Esophagus squamous epithelium (tissue), 5 donors: ENCODE data around the gene LARP4B. TPM values are rescaled to one million over a fixed set of nuclear protein-coding genes. Genes with fewer than 3 reads are reported as not detected.

Experiments
- DNase-seq: peaks from one replicate; lab custom pipeline; 2025; lab: John Stamatoyannopoulos, UW
- H3K27ac ChIP-seq, 4 donors: fragments of 200-600 bp; sonication (generic); one replicate each; pipeline ENCODE4 v1.5.1; 2016 to 2019; ENCODE audit warnings: mild to moderate bottlenecking in 1 of 4
- H3K27me3 ChIP-seq, 4 donors: fragments of 200-600 bp; sonication (generic); 1 replicate in 3 of 4; 2 replicates in 1 of 4; pipeline versions ENCODE4 v1.5.1 to v1.6.0; 2017 to 2021; ENCODE audit warnings: antibody characterized with exemption in 1 of 4
- H3K36me3 ChIP-seq, 3 donors: fragments of 200-600 bp; sonication (generic); one replicate each; pipeline ENCODE4 v1.5.1; 2016 to 2019
- H3K4me1 ChIP-seq, 3 donors: fragments of 200-600 bp; sonication (generic); one replicate each; pipeline ENCODE4 v1.5.1; 2017 to 2019
- H3K4me3 ChIP-seq, 4 donors: fragments of 200-600 bp; sonication (generic); 1 replicate in 3 of 4; 2 replicates in 1 of 4; pipeline ENCODE4 v1.5.1; 2016 to 2019; ENCODE audit warnings: mild to moderate bottlenecking in 2 of 4, moderate library complexity in 1 of 4
- H3K9me3 ChIP-seq, 3 donors: fragments of 200-600 bp; sonication (generic); one replicate each; pipeline ENCODE4 v1.5.1; 2016 to 2019
- POLR2A ChIP-seq, 4 donors: fragments of 450-650 bp; IDR thresholded peaks; one replicate each; pipeline ENCODE4 v1.6.1; 2017; ENCODE audit warnings: antibody characterized with exemption in 4 of 4, mild to moderate bottlenecking in 4 of 4, moderate library complexity in 3 of 4
- WGBS, 2 donors: methylation state at CpG; one replicate each; pipeline ENCODE4 v1.1.5; 2018; 5-methylcytosine and 5-hydroxymethylcytosine counted together
- intact Hi-C: fragments of 100-400 bp; cut with DNase I; formaldehyde crosslinking; loops from one replicate; pipeline ENCODE4 v1.15.0; 2022
- total RNA-seq, 4 donors: library from RNA; depleted of rRNA; stranded (reverse); fragments of >200 nt; gene quantifications; one replicate each; pipeline ENCODE4 v1.1.0, GENCODE V29; 2016
- TF ChIP-seq, protein P1 (sequence below), 6 experiments: fragments of 450-650 bp in 4 of 6; fragments of 200-600 bp in 2 of 6; sonication (generic) in 2 of 6; IDR thresholded peaks; one replicate each; pipeline ENCODE4 v1.5.1; 2016 to 2019; ENCODE audit warnings: antibody characterized with exemption in 6 of 6, mild to moderate bottlenecking in 4 of 6, moderate library complexity in 4 of 6
- donor health status: DM: yes; HTN: yes; CAD: no.

LARP4B gene
- total RNA-seq, 4 donors from 2014 or later, result 32.7 to 75.5 (median 63.4) TPM

DNA sequence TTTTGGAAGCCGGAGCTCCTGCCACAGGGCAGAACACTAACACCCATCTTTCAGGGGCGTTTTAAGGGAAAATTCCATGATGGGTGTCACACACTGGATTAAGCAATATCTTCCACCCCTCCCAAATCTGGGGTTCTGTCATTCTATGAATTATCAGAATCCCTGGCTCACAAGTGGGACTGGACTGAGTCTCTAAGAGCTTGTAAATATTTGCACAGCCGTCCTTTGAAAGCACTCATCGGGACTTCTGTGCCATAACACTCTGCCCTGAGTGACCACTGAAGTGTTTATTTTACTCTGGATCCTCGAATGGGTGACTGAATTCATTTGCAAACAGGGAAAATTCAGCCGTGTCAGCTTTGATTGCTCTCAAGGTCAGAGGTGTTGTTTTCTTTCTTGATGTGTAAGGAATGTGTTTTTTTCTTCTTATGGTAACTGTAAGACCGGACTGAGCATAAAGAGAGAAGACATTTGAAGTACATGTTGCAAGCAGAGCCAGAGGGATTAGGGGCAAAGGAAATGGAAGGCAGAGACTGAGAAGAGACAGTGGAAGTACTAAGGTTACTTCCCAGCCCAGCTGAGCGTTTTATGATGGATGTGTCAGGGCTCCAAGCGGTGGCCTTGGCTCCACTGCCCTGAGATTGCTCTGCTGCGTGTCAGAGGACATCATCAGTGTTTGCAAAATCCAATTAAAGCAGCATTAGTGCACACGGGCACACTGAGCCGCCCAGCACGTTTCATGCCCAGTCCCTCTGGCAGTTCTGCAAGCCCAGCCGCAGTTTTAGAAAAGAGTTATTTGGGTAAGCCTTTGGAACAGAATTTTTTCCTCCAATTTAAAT lies 39.0 kb upstream of the LARP4B start:
- Histone ChIP-seq H3K4me3 (no peak overlapping the region), H3K9me3 (no peaks in the 10 kb centered on the region), H3K27ac (peak overlapping the region in 3 of 4 donors; percentile 6 to 57 (median 38)), H3K4me1 (peaks cover 0 to 22% (median 9%) of the 10 kb centered on the region in 3 donors), H3K36me3 (no peaks in the 10 kb centered on the region), H3K27me3 (peaks cover 0 to 9% (median 0%) of the 10 kb centered on the region in 4 donors)
- DNase-seq, result no peak
- intact Hi-C loops, result no loop called here
- TF ChIP-seq POLR2A (IDR thresholded peaks at IDR 0.05), result no peak
- TF ChIP-seq, protein P1, sequence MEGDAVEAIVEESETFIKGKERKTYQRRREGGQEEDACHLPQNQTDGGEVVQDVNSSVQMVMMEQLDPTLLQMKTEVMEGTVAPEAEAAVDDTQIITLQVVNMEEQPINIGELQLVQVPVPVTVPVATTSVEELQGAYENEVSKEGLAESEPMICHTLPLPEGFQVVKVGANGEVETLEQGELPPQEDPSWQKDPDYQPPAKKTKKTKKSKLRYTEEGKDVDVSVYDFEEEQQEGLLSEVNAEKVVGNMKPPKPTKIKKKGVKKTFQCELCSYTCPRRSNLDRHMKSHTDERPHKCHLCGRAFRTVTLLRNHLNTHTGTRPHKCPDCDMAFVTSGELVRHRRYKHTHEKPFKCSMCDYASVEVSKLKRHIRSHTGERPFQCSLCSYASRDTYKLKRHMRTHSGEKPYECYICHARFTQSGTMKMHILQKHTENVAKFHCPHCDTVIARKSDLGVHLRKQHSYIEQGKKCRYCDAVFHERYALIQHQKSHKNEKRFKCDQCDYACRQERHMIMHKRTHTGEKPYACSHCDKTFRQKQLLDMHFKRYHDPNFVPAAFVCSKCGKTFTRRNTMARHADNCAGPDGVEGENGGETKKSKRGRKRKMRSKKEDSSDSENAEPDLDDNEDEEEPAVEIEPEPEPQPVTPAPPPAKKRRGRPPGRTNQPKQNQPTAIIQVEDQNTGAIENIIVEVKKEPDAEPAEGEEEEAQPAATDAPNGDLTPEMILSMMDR (IDR thresholded peaks at IDR 0.05), result no peak
- WGBS, 2 donors, result 26 to 35% methylated on average over 14 of the region's 14 CpGs

DNA sequence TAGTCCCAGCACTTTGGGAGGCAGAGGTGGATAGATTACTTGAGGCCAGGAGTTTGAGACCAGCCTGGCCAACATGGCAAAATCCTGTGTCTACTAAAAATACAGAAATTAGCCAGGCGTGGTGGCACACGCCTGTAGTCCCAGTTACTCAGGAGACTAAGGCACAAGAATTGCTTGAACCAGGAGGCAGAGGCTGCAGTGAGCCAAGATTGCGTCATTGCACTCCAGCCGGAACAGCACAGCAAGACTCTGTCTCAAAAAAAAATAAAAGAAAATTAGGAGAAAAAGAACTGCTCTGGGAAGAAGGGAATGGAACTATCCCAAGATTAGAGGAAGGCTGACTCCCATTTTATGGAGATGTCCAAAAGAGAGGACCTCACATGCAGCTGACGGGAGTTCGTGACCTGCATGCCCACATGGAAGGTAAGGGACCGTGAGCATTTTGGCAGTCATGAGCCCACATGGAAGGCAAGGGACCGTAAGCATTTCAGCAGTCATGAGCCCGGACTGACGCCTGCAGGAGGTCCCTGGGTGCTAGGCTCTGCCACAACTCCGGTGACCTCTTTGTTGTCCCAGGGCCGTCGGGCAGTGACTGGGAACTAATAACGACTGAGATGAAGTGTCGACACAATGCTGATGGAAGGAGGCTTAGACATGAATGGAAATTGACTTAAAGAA lies 38.1 kb upstream of the LARP4B start:
- 64 to 70% methylated on average over 15 of the region's 15 CpGs for WGBS, 2 donors
- H3K4me1 ChIP-seq, result peaks cover 0 to 22% (median 9%) of the 10 kb centered on the region in 3 donors
- peak overlapping the region in 3 of 4 donors; percentile 6 to 57 (median 38) for H3K27ac ChIP-seq
- H3K9me3 ChIP-seq, result no peaks in the 10 kb centered on the region
- peaks cover 0 to 9% (median 0%) of the 10 kb centered on the region in 4 donors for H3K27me3 ChIP-seq
- intact Hi-C loops, result no loop called here
- no peak for TF ChIP-seq POLR2A (IDR thresholded peaks at IDR 0.05)
- TF ChIP-seq, protein P1 (IDR thresholded peaks at IDR 0.05), result no peak
- no peak overlapping the region for H3K4me3 ChIP-seq
- DNase-seq, result no peak
- no peaks in the 10 kb centered on the region for H3K36me3 ChIP-seq

DNA sequence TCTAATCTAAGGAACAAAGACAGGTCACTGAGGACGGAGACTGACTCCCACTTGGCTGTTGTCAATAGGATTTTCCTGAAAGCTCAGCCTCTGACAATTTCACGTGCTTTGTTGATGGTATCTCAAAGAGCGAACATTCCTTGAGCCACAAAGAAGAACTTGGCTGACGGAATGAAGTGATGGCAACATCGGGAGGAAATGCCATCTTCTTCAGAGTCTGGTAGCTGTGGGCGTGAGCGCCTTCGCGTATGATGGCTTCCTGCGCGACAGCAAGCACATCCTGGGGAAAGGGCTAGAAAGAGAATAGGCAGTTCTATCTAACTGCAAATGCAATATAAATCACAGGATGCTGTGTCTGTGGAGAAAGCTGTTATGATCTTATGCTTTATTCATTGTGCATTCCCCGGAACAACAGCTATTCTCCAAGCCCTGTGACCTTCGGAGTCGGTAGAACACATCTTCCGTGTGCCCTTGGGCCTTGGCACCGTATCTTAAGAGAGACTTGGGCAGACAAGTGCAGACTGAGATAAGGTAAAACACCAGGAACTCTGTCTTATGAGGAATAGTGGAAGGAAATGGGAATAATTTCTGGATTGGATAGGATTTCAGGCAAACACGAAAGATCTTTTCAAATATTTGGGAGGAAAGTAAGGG lies 37.2 kb upstream of the LARP4B start:
- intact Hi-C loops, result no loop called here
- peaks cover 0 to 9% (median 0%) of the 10 kb centered on the region in 4 donors for H3K27me3 ChIP-seq
- H3K27ac ChIP-seq, result peak overlapping the region in 1 of 4 donors; percentile 17
- no peaks in the 10 kb centered on the region for H3K36me3 ChIP-seq
- no peaks in the 10 kb centered on the region for H3K9me3 ChIP-seq
- 67 to 89% methylated on average over 12 to 17 of the region's 17 CpGs for WGBS, 2 donors
- peaks cover 0 to 27% (median 9%) of the 10 kb centered on the region in 3 donors for H3K4me1 ChIP-seq
- no peak overlapping the region for H3K4me3 ChIP-seq
- TF ChIP-seq, protein P1 (IDR thresholded peaks at IDR 0.05), result no peak
- TF ChIP-seq POLR2A (IDR thresholded peaks at IDR 0.05), result no peak
- DNase-seq, result no peak

DNA sequence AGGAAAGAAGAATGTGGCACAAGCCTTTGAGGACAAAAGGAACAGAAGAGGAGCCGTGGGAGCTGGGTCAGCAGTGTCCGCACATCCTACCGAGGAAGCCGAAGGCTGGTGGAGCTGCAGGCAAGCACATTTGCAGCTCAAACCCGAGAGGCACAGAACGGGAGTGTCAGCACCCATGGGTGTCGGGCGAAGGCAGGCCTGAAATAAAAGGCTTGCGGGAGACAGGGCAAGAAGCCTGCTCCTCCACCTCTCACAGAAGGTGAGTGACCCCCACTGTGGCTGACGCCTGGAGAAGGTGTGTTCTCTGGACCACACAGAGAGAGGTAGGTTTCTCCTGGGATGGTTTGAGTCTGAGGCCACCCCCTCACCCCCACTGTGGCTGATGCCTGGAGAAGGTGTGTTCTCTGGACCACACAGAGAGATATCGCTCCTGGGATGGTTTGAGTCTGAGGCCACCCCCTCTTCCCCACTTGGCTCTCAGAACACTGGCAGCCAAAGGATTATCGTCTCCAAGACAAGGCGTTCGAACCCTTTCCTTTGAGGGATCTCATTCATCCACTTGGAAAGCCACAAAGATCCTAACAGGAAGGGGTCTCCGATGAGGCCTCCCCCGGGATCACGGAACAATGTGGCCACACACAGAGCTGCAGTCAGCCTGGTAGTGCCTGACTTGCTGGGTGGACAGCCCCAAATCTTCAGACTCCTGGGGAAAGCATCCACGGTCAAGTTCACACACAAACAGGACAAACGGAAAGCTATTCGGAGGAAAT lies 35.1 kb upstream of the LARP4B start:
- intact Hi-C loops, result no loop called here
- H3K4me1 ChIP-seq, result peaks cover 0 to 37% (median 11%) of the 10 kb centered on the region in 3 donors
- TF ChIP-seq POLR2A (IDR thresholded peaks at IDR 0.05), result no peak
- TF ChIP-seq, protein P1 (IDR thresholded peaks at IDR 0.05), result no peak
- no peak overlapping the region for H3K27ac ChIP-seq
- no peak overlapping the region for H3K4me3 ChIP-seq
- DNase-seq, result no peak
- H3K9me3 ChIP-seq, result no peaks in the 10 kb centered on the region
- H3K36me3 ChIP-seq, result no peaks in the 10 kb centered on the region
- WGBS, 2 donors, result 86 to 91% methylated on average over 14 of the region's 20 CpGs
- H3K27me3 ChIP-seq, result peaks cover 0 to 9% (median 0%) of the 10 kb centered on the region in 4 donors
